Lung (tissue), 12 donors: ENCODE measurements around the gene IRF8. TPM values are rescaled to one million over a fixed set of nuclear protein-coding genes. Genes with fewer than 3 reads are reported as not detected.

ENCODE experiments used
- ATAC-seq: fragments of 200-7000 bp; cut with Tn5 transposase; one replicate; pipeline ENCODE4 v1.9.1; 2020; ENCODE audit warnings: moderate number of reproducible peaks; ENCODE audit not compliant: insufficient read depth, low FRiP score
- DNase-seq, 3 donors: peaks; one replicate each; pipeline ENCODE4 v3.0.0-alpha.2; 2013 to 2017
- H3K27ac ChIP-seq, 2 donors: one replicate each; pipeline ENCODE4 v1.5.1; 2013; ENCODE audit warnings: mild to moderate bottlenecking in 2 of 2, moderate library complexity in 2 of 2, control low read depth in 1 of 2, inconsistent platforms in 1 of 2, low read depth in 1 of 2, low read length in 1 of 2
- H3K27me3 ChIP-seq, 3 donors: one replicate each; pipeline ENCODE4 v1.5.1; 2013; ENCODE audit warnings: low read length in 2 of 3; ENCODE audit not compliant: control insufficient read depth in 3 of 3, insufficient read depth in 3 of 3
- H3K36me3 ChIP-seq, 4 donors: one replicate each; pipeline ENCODE4 v1.5.1; 2013; ENCODE audit warnings: low read length in 4 of 4, mild to moderate bottlenecking in 1 of 4, moderate library complexity in 1 of 4; ENCODE audit not compliant: control insufficient read depth in 4 of 4, insufficient read depth in 4 of 4
- H3K4me1 ChIP-seq, 5 donors: one replicate each; pipeline ENCODE4 v1.5.1; 2013; ENCODE audit warnings: low read length in 5 of 5, mild to moderate bottlenecking in 2 of 5, moderate library complexity in 1 of 5; ENCODE audit not compliant: control insufficient read depth in 5 of 5, insufficient read depth in 5 of 5
- H3K4me3 ChIP-seq: one replicate; pipeline ENCODE4 v1.5.1; 2013; ENCODE audit warnings: mild to moderate bottlenecking, control low read depth, moderate library complexity
- H3K9ac ChIP-seq, 2 donors: one replicate each; pipeline ENCODE4 v1.5.1; 2013; ENCODE audit warnings: low read length in 2 of 2, control low read depth in 1 of 2; ENCODE audit not compliant: insufficient read depth in 1 of 2
- H3K9me3 ChIP-seq, 4 donors: one replicate each; pipeline ENCODE4 v1.5.1; 2013; ENCODE audit warnings: low read length in 3 of 4, mild to moderate bottlenecking in 1 of 4, moderate library complexity in 1 of 4; ENCODE audit not compliant: control insufficient read depth in 4 of 4, insufficient read depth in 3 of 4
- CTCF ChIP-seq: IDR thresholded peaks from 2 replicates; pipeline ENCODE4 v1.5.1; 2012; ENCODE audit warnings: mild to moderate bottlenecking; ENCODE audit errors: control extremely low read depth, extremely low read depth
- WGBS, 2 donors: extraction: QIAGEN DNeasy Blood & Tissue Kit; methylation state at CpG; one replicate each; pipeline ENCODE4 v1.1.7; 2013; 5-methylcytosine and 5-hydroxymethylcytosine counted together
- polyA plus RNA-seq, 2 donors: library from polyadenylated mRNA; stranded (reverse); fragments of 200-250 nt; gene quantifications; one replicate each; pipeline ENCODE4 v1.2.1, GENCODE V29; 2013
- total RNA-seq, 2 donors: library from RNA; depleted of rRNA in 1 of 2; stranded (reverse); fragments of >200 nt in 1 of 2; gene quantifications; one replicate each; pipeline ENCODE4 v1.2.1, GENCODE V29; 2014 to 2021
- donor health status: control.
- donor health status: control.
- donor health status: Bipolar disorder and iron deficiency.
- donor health status: healthy.
- donor health status: DM: yes; HTN: yes; CAD: no.

Gene IRF8
- total and polyA plus RNA-seq, 4 donors, result 7.3 to 48.3 (median 37.0) TPM

GRCh38 chr16:85864965-85865364, 34.0 kb upstream of the IRF8 start:
- Histone ChIP-seq H3K4me1 (peaks cover 0 to 3% (median 0%) of the 10 kb centered on the region in 5 donors), H3K9ac (no peak overlapping the region), H3K27ac (no peak overlapping the region), H3K4me3 (no peak overlapping the region), H3K27me3 (no peaks in the 10 kb centered on the region), H3K36me3 (no peaks in the 10 kb centered on the region), H3K9me3 (peaks cover 0 to 3% (median 1%) of the 10 kb centered on the region in 4 donors)
- WGBS, 2 donors, result 100% methylated on average over 1 of the region's 1 CpG
- no peak for DNase-seq
- no peak for TF ChIP-seq CTCF
- no peak for ATAC-seq

GRCh38 chr16:85867189-85867588, 31.8 kb upstream of the IRF8 start:
- no peak for DNase-seq
- peaks cover 0 to 2% (median 0%) of the 10 kb centered on the region in 3 donors for H3K27me3 ChIP-seq
- H3K27ac ChIP-seq, result no peak overlapping the region
- WGBS, 2 donors, result 74 to 78% methylated on average over 2 of the region's 2 CpGs
- H3K36me3 ChIP-seq, result no peaks in the 10 kb centered on the region
- no peak for ATAC-seq
- TF ChIP-seq CTCF, result no peak
- H3K4me1 ChIP-seq, result peaks cover 0 to 6% (median 0%) of the 10 kb centered on the region in 5 donors
- peaks cover 0 to 3% (median 1%) of the 10 kb centered on the region in 4 donors for H3K9me3 ChIP-seq
- no peak overlapping the region for H3K4me3 ChIP-seq
- no peak overlapping the region for H3K9ac ChIP-seq

DNA sequence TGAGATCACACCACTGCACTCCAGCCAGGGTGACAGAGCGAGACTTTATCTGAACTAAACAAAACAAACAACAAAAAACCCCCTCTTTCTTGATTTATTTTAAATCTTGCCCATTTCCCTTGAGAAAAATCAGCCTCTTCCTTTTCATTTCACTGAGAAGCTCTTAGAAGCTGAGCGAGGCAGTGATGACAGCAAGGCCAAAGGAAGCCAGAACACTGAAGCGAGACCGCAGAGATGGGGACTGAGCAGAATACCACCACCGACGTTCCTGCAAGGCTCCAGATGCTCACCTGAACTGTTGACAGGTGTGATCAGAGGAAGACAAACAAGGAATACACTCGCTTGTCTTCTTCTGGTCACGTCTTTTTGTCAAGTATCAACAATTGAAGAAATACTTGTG, 30.5 kb upstream of the IRF8 start:
- WGBS, 2 donors, result 90 to 92% methylated on average over 8 of the region's 8 CpGs
- H3K36me3 ChIP-seq, result no peaks in the 10 kb centered on the region
- no peak overlapping the region for H3K9ac ChIP-seq
- H3K4me3 ChIP-seq, result no peak overlapping the region
- H3K4me1 ChIP-seq, result peaks cover 0 to 6% (median 2%) of the 10 kb centered on the region in 5 donors
- no peak overlapping the region for H3K27ac ChIP-seq
- TF ChIP-seq CTCF, result no peak
- H3K9me3 ChIP-seq, result peaks cover 0 to 3% (median 1%) of the 10 kb centered on the region in 4 donors
- ATAC-seq (no peak), DNase-seq (no peak)
- H3K27me3 ChIP-seq, result peaks cover 0 to 2% (median 0%) of the 10 kb centered on the region in 3 donors

DNA sequence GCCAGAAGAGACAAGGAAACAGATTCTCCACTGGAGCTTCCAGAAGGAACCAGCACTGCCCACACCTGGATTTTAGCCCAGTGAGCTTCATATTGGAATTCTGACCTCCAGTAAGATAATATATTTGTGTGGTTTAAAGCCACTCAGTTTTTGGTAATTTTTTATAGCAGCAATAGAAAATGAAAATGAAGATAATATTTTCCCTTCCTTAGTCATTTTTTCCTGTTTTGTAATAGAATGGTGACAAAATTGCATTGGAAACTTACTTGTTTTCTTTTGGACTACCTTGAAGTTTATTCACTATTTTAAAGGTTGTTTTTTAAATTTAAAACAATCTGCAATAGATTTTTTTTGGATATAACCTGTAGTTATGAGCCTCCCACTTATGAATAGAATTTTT, 29.8 kb upstream of the IRF8 start:
- Histone ChIP-seq H3K27me3 (peaks cover 0 to 2% (median 0%) of the 10 kb centered on the region in 3 donors), H3K9me3 (peaks cover 0 to 3% (median 1%) of the 10 kb centered on the region in 4 donors), H3K4me3 (no peak overlapping the region), H3K36me3 (no peaks in the 10 kb centered on the region), H3K9ac (no peak overlapping the region), H3K27ac (no peak overlapping the region), H3K4me1 (peaks cover 0 to 6% (median 2%) of the 10 kb centered on the region in 5 donors)
- no peak for TF ChIP-seq CTCF
- no peak for DNase-seq
- ATAC-seq, result no peak
